CD4-positive, alpha-beta T cell treated with Interleukin-10 for 1 hour (primary cell): ENCODE data around the gene CARD11.
"Not testable (repeated sequence)": the region's sequence is repeated elsewhere in the genome, so short reads cannot be mapped to it uniquely, and the experiment has no call there.

ENCODE experiments used
- DNase-seq: peaks from one replicate; pipeline ENCODE4 v3.0.0-alpha.2; 2020

Gene CARD11

GRCh38 chr7:2959103-2959680 is 84.5 kb downstream of the CARD11 start:
- DNase-seq, result no peak

DNA sequence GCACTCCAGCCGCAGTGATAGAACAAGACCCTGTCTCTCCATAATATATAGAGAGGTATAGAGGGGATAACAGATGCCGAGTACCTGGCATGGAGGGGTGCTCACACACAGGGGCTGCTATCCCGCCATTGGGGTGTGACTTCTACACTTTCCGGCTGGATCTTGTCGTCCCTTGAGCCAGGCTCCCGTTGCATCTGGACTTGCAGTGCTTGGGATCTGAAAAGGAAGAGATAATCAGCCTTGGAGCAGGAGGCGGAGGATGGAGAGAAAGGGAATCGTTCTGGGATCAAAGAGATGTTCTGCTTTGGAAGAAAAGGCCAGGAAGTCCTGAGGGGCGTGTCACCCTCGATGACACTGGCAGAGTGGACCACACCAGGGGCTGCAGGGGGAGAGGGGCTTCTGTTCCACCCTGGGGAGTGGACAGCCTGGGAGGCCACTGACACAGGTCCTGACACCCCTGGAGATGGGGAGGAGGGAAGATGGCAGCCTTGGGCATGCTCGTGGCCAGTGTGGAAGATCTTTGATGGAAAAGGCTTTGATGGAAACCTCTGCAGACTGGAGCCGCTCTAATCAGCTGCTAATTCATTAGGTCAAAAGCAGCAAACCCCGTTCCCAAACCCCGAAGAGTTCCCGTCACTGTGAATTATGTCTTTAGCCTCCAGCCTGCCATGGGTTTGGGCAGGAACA is 85.1 kb downstream of the CARD11 start:
- DNase-seq, result no peak

DNA sequence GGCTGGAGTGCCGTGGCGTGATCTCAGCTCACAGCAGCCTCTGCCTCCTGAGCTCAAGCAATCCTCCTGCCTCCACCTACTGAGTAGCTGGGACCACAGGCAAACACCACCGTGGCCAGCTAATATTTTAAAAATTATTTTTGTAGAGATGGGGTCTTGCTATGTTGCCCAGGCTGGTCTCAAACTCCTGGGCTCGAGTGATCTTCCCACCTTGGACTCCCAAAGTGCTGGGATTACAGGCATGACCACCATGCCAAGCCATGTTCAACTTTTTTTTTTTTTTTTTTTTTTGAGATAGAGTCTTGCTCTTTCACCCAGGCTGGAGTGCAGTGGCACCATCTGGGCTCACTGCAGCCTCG is 86.3 kb downstream of the CARD11 start:
- not testable (repeated sequence) for DNase-seq

- no peak for DNase-seq
Measured at GRCh38 chr7:2956526-2957368, 86.9 kb downstream of the CARD11 start.

DNA sequence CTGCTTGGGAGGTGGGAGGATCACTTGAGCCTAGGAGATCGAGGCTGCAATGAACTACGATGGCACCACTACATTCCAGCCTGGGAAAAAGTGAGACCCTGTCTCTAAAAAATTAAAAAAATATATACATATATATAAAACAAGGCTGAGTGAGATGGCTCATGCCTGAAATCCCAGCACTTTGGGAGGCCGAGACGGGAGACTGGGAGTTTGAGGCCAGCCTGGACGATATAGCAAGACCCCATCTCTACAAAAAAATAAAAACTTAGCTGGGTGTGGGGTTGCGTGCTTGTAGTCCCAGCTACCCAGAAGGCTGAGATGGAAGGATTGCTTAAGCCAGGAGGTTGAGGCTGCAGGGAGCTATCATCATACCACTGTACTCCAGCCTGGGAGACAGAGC is 87.6 kb downstream of the CARD11 start:
- no peak for DNase-seq

DNA sequence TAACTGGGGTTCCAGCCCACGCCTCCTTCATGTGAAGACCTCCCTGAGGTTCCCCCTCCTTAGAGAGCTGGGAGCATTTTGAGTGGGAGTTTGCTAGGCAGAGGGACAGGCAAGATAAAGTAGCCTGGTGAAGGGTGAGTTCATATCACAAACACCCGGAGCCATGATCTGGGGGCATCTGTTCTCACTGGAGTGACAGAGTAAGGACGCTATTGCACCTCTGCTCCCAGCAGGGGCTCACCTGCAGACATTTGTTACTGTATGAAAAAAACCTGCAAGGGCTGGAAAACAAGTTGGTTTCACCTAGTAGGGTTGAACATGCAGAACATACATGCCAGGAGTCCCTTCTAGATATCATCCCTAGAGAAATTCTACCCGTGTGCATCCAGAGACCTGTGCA is 88.4 kb downstream of the CARD11 start:
- no peak for DNase-seq

- DNase-seq, result peak; percentile 35
Measured at GRCh38 chr7:2954433-2954853, 89.2 kb downstream of the CARD11 start.

- peak; percentile 25 for DNase-seq
Measured at GRCh38 chr7:2953588-2954407, 89.9 kb downstream of the CARD11 start.

DNA sequence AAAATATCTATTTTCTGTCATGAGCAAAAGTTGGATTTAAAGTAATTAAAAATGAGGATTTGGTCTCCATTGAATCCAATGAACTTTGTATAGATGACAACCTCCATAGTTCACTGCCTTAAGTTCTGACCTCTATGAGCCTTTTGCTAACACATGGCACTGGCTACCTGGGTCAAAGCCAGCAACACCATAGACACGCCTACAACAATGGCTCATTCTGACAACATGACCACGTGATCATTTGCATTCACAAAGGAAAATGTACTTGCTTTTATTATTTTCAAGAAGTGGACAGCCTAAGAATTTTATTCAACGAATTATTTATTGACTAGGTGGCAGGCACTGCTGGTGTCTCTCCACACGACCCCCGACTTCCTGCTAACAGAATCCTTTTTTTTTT is 90.6 kb downstream of the CARD11 start:
- DNase-seq, result no peak

- DNase-seq, result no peak
Measured at GRCh38 chr7:2952316-2952715, 91.4 kb downstream of the CARD11 start.

- DNase-seq, result no peak
Measured at GRCh38 chr7:2950578-2950977, 93.1 kb downstream of the CARD11 start.

- no peak for DNase-seq
Measured at GRCh38 chr7:2948749-2949148, 94.9 kb downstream of the CARD11 start.

GRCh38 chr7:2947058-2947780 is 96.4 kb downstream of the CARD11 start:
- no peak for DNase-seq

DNA sequence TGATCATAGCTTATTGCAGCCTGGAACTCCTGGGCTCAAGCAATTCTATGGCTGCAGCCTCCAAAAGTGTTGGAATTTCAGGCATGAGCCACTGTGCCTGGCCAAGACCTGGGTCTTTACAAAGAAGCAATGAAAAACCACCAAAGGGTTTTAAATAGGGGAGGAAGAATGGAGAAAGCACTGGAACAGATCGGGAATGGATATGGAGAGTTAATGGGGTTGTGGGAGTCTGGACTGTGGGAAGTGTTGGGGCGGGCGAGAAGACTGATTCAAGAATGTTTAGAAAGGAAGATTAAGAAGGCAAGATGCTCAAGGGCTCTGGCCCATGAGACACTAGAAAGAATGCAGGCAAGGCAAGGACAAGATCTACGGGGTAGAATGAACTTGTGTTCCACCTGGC is 98.5 kb downstream of the CARD11 start:
- no peak for DNase-seq

DNA sequence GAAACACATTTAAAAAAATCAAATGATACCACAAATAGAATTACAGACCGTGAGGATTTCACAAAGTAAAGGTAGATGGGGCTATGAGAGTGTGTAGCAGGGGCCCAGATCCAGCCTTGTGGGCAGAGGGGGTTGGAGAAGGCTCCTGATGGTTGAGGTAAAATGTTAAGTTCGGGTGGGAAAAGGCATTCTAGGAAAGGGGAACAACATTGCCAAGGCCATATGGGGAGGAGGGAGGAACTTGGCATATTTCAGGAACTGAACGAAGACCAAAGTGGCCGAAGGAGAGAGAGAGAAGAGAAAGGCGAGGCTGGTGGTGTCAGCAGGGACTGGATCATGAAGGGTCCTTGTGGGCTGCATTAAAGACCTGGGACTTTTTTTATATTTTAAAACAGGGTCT is 98.9 kb downstream of the CARD11 start:
- DNase-seq, result no peak

DNA sequence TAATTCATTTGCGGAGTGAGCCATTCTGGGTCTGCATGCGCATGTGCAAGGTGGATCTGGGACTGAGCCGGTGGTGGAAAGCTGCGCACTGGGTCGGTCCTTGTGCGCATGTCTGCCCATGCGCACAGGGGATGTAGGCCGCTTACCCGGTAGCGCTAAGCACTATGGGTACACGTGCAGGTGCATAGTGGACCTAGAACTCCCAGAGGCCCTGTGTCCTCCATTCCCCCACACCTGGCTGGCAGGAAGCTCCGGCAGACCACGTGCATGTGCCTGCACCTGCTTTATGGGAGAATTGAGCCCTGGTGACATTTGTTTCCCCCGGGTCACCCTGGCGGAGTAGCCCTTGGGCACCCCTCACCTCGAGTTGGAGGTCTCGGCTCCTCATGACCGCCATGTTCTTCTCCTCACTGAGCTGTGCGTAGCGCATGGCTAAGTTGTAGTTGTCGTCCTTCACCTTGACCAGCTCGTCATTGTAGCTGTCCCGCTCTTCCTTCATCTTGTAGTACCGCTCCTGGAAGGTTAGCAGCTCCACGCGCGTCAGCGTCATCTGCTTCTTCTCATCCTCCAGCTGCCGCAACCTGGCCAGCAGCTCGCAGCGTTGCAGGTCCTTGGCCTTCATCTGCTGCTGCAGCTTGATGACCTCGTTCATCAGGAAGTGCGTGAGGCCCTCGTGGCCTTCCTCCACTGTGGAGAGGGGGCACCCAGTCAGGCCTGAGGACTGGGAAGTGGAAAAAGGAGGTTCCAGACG is 99.6 kb downstream of the CARD11 start:
- no peak for DNase-seq

DNA sequence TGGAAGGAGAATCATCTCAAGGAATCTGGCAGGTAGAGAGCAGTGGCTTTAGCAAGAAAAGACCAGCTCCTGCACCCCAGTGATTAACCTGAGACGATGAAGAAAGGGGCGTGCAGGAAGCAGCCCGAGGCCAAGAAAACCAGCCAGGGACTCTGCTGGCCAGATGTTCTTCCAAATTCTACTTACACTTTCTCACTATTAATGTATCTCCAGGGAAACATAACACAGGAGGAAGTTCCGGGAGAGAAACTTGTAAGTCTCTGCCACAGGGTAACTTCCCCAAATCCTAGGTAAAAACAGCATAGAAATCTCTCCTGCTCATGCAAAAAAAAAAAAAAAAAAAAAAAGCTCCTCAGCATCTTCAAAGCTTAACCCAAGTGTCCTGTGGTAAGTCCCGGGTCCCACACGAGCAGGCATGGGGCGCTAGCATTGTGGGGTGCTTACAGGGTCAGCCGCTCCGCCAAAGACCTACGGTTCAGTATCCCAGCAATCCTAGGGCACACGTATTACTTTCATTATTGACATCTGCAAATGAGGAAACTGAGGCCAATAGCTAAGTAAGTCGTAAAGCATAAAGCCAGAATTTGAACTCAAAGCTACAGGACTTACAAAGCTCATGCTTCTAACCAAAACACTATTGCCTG is 102.3 kb downstream of the CARD11 start:
- DNase-seq, result no peak

DNA sequence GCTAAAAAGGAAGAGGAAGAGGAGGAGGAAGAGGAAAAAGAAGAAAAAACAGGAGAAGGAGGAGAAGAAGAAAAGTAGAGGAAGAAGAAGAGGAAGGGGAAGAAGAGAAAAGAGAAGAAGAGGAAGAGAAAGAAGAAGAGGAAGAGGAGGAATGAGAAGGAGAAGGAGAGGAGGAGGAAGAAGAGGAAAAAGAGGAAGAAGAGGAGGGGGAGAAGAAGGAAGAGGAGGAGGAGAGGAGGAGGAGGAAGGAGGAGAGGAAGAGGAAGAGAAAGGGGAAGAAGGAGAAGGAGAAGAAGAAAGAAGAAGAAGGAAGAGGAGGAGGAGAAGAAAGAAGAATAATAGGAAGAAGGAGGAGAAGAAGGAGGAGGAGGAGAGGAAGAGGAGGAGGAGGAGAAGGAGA is 103.2 kb downstream of the CARD11 start:
- no peak for DNase-seq

- DNase-seq, result no peak
Measured at GRCh38 chr7:2939193-2939885, 104.3 kb downstream of the CARD11 start.

DNA sequence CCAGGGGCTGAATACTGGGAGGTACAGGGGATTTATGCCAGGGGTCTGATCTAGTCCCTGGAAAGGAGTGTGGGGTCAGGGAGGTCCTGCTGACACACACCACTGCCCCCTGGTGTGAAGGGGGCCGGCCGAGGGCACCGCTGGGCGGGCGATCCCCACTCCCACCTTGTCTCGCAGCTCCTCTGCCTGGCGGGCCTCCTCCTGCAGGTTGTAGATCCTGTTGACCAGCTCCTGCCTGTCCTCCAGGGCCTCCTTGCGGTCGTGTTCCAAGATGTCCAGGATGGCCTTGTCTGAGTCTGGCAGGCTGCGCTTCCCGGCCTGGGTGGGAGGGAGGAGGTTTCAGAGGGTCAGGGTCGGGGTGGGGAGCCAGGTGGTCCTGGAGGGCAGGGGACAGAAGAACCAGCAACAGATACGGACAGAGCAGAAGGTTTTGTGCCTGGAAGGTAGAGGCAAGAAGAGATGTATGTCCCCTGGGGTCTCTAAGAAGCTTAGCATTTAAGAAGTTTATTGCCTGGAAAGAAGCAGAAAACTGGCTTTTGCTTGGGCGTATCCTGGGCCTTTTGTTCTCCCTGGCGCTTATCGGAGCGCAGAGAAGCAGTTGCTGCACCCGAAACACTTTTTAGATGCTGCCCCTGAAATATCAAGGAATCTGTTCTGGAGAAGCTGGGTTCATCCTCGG is 105.0 kb downstream of the CARD11 start:
- DNase-seq, result no peak
